Measurements from ENCODE around the gene ELAVL3.
"Not testable (repeated sequence)": the region's sequence is repeated elsewhere in the genome, so short reads cannot be mapped to it uniquely, and the experiment has no call there.

ELAVL3 gene

GRCh38 chr19:11458236-11458900, 22.5 kb downstream of the ELAVL3 start:
- no CpG with 5 or more reads among the region's 19 CpGs for WGBS (ENCODE audit: insufficient coverage, insufficient read length)
- Histone ChIP-seq H3K4me1 (ENCODE audit: control insufficient read depth, insufficient read depth, low read length) (0 out of 2 replicates have a peak, but pooled peaks cover 1% of the 10 kb centered on the region), H3K4me3 (ENCODE audit: low read length) (no peak overlapping the region), H3K36me3 (ENCODE audit: control insufficient read depth, insufficient read depth, low read length) (no peaks in the 10 kb centered on the region), H3K9me3 (ENCODE audit: control insufficient read depth, insufficient read depth, low read length) (no peaks in the 10 kb centered on the region), H3K27ac (ENCODE audit: low read length) (no peak overlapping the region), H3K27me3 (ENCODE audit: control insufficient read depth, insufficient read depth, low read length) (no peaks in the 10 kb centered on the region)
- DNase-seq (ENCODE audit: low read depth, low spot score): no peak

DNA sequence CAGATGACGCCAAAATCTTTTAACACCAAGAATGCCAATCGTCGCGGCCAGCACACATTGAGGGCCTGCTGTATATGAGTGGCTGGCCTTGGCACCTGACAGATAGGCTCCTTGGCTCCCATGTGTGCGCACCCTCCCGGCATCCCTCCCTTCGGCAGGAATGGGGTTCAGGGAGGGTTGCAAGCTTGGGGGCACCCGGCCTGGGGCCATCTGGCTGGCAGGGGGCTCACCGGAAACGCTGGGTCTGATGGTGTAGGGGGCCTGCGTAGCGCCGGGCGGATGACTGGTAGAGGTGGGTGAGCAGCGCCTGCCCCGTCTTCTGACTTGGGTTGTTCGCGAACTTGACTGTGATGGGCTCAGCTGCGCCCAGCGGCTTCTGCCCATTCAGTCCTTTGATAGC, 23.0 kb downstream of the ELAVL3 start:
- DNase-seq (ENCODE audit: low read depth, low spot score): no peak
- Histone ChIP-seq H3K27me3 (ENCODE audit: control insufficient read depth, insufficient read depth, low read length) (no peaks in the 10 kb centered on the region), H3K36me3 (ENCODE audit: control insufficient read depth, insufficient read depth, low read length) (no peaks in the 10 kb centered on the region), H3K9me3 (ENCODE audit: control insufficient read depth, insufficient read depth, low read length) (no peaks in the 10 kb centered on the region), H3K4me3 (ENCODE audit: low read length) (no peak overlapping the region), H3K4me1 (ENCODE audit: control insufficient read depth, insufficient read depth, low read length) (0 out of 2 replicates have a peak, but pooled peaks cover 1% of the 10 kb centered on the region), H3K27ac (ENCODE audit: low read length) (no peak overlapping the region)
- WGBS (ENCODE audit: insufficient coverage, insufficient read length): no CpG with 5 or more reads among the region's 20 CpGs

DNA sequence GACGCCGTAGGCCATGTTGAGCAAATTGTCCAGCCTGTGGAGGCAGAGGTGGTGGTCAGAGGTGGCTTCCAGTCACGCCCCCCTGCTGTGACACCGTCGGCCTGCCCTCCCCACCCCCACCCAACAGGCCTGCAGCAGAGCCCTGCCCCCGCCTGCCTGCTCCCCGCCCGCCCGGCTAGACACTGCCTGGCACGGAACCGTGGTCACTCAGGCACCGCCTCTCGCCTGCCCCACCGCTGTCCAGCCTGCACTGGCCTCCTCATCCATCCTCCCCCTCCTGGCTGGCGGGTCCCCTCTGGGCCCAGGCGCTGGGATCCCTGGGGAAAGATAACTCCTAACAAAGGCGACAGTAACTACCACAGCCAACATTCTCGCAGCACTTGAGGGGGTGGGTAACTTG, 23.7 kb downstream of the ELAVL3 start:
- Histone ChIP-seq H3K4me3 (ENCODE audit: low read length) (no peak overlapping the region), H3K9me3 (ENCODE audit: control insufficient read depth, insufficient read depth, low read length) (no peaks in the 10 kb centered on the region), H3K27me3 (ENCODE audit: control insufficient read depth, insufficient read depth, low read length) (no peaks in the 10 kb centered on the region), H3K27ac (ENCODE audit: low read length) (no peak overlapping the region), H3K4me1 (ENCODE audit: control insufficient read depth, insufficient read depth, low read length) (0 out of 2 replicates have a peak, but pooled peaks cover 1% of the 10 kb centered on the region), H3K36me3 (ENCODE audit: control insufficient read depth, insufficient read depth, low read length) (no peaks in the 10 kb centered on the region)
- no CpG with 5 or more reads among the region's 18 CpGs for WGBS (ENCODE audit: insufficient coverage, insufficient read length)
- no peak for DNase-seq (ENCODE audit: low read depth, low spot score)

DNA sequence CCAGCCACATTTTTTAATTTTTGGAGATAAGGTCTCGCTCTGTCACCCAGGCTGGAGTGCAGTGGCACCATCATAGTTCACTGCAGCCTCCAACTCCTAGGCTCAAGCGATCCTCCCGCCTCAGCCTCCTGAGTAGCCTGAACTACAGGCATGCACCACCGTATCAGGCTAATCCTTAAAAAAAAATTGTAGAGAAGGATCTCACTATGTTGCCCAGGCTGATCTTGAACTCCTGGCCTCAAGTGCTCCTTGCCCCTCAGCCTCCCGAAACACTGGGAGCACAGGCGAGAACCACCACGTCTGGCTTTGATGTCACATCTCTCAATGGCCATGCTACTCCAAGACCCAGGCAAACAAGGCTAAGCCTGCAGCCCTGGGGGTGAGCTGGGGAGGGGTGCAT, 24.2 kb downstream of the ELAVL3 start:
- H3K4me1 ChIP-seq (ENCODE audit: control insufficient read depth, insufficient read depth, low read length): peaks cover 1% of the 10 kb centered on the region; the same call in 1 of the 2 replicates
- no peak for DNase-seq (ENCODE audit: low read depth, low spot score)
- no peaks in the 10 kb centered on the region for H3K36me3 ChIP-seq (ENCODE audit: control insufficient read depth, insufficient read depth, low read length)
- H3K27me3 ChIP-seq (ENCODE audit: control insufficient read depth, insufficient read depth, low read length): no peaks in the 10 kb centered on the region
- no peak overlapping the region for H3K27ac ChIP-seq (ENCODE audit: low read length)
- no peaks in the 10 kb centered on the region for H3K9me3 ChIP-seq (ENCODE audit: control insufficient read depth, insufficient read depth, low read length)
- no peak overlapping the region for H3K4me3 ChIP-seq (ENCODE audit: low read length)
- WGBS (ENCODE audit: insufficient coverage, insufficient read length): no CpG with 5 or more reads among the region's 7 CpGs

DNA sequence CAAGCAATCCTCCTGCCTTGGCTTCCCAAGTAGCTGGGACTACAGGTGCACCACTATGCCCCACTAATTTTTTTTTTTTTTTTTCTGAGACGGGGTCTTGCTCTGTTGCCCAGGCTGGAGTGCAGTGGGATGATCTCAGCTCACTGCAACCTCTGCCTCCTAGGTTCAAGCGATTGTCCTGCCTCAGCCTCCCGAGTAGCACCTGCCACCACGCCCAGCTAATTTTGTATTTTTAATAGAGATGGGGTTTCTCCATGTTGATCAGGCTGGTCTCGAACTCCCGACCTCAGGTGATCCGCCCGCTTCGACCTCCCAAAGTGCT, 25.7 kb downstream of the ELAVL3 start:
- H3K4me1 ChIP-seq (ENCODE audit: control insufficient read depth, insufficient read depth, low read length); H3K27me3 ChIP-seq (ENCODE audit: control insufficient read depth, insufficient read depth, low read length); H3K27ac ChIP-seq (ENCODE audit: low read length); H3K9me3 ChIP-seq (ENCODE audit: control insufficient read depth, insufficient read depth, low read length); DNase-seq (ENCODE audit: low read depth, low spot score); H3K36me3 ChIP-seq (ENCODE audit: control insufficient read depth, insufficient read depth, low read length); H3K4me3 ChIP-seq (ENCODE audit: low read length): not testable (repeated sequence)
- no CpG with 5 or more reads among the region's 9 CpGs for WGBS (ENCODE audit: insufficient coverage, insufficient read length)

- H3K27ac ChIP-seq (ENCODE audit: low read length): no peak overlapping the region
- H3K36me3 ChIP-seq (ENCODE audit: control insufficient read depth, insufficient read depth, low read length): peaks cover 6% of the 10 kb centered on the region; the same call in 1 of the 2 replicates
- no peak overlapping the region for H3K4me3 ChIP-seq (ENCODE audit: low read length)
- DNase-seq (ENCODE audit: low read depth, low spot score): no peak
- no CpG with 5 or more reads among the region's 27 CpGs for WGBS (ENCODE audit: insufficient coverage, insufficient read length)
- H3K4me1 ChIP-seq (ENCODE audit: control insufficient read depth, insufficient read depth, low read length): peaks cover 1% of the 10 kb centered on the region; the same call in 1 of the 2 replicates
- no peaks in the 10 kb centered on the region for H3K27me3 ChIP-seq (ENCODE audit: control insufficient read depth, insufficient read depth, low read length)
- H3K9me3 ChIP-seq (ENCODE audit: control insufficient read depth, insufficient read depth, low read length): no peaks in the 10 kb centered on the region
These were observed 27.1 kb downstream of the ELAVL3 start for GRCh38 chr19:11453468-11454341.

DNA sequence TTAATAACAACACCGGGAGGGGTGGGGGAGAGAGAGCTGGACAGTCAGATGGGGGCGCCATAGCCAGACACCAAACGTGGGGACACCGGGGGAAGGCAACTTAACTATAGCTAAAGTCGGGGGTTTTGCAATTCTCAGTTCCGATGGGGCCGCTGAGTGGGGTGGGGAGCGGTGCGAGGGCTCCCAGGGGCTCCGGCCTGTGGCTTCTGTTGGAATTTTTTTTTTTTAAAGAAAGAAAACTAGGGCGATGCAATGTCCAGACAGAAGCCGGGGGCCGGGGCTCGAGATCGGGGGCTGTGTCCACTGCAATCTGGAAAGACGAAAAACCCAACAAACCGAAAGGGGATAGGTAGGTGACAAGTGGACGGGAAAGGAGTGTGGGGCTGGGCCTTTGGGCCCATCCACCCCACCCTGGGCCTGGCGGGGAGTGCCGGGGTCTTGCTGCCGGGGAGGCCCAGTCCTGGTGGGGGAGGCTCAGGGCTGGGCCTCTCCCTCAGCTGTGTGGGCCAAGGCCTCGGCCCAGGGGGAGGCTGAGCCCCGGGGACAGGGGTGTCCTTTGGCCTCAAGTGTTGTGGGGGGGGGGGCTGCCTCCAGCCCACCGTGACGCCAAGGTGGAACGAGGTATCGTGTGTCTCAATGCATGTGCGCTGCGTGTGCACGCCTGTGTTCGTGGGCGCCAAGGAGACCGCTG, 28.1 kb downstream of the ELAVL3 start:
- H3K27ac ChIP-seq (ENCODE audit: low read length): no peak overlapping the region
- H3K4me1 ChIP-seq (ENCODE audit: control insufficient read depth, insufficient read depth, low read length): peaks cover 1% of the 10 kb centered on the region; the same call in 1 of the 2 replicates
- no CpG with 5 or more reads among the region's 33 CpGs for WGBS (ENCODE audit: insufficient coverage, insufficient read length)
- no peak for DNase-seq (ENCODE audit: low read depth, low spot score)
- H3K9me3 ChIP-seq (ENCODE audit: control insufficient read depth, insufficient read depth, low read length): no peaks in the 10 kb centered on the region
- H3K4me3 ChIP-seq (ENCODE audit: low read length): no peak overlapping the region
- H3K27me3 ChIP-seq (ENCODE audit: control insufficient read depth, insufficient read depth, low read length): no peaks in the 10 kb centered on the region
- H3K36me3 ChIP-seq (ENCODE audit: control insufficient read depth, insufficient read depth, low read length): peaks cover 16% of the 10 kb centered on the region

- no CpG with 5 or more reads among the region's 25 CpGs for WGBS (ENCODE audit: insufficient coverage, insufficient read length)
- Histone ChIP-seq H3K9me3 (ENCODE audit: control insufficient read depth, insufficient read depth, low read length) (no peaks in the 10 kb centered on the region), H3K36me3 (ENCODE audit: control insufficient read depth, insufficient read depth, low read length) (peaks cover 23% of the 10 kb centered on the region), H3K27me3 (ENCODE audit: control insufficient read depth, insufficient read depth, low read length) (no peaks in the 10 kb centered on the region), H3K27ac (ENCODE audit: low read length) (no peak overlapping the region), H3K4me1 (ENCODE audit: control insufficient read depth, insufficient read depth, low read length) (no peaks in the 10 kb centered on the region; the same call in 1 of the 2 replicates), H3K4me3 (ENCODE audit: low read length) (no peak overlapping the region)
- DNase-seq (ENCODE audit: low read depth, low spot score): no peak
These were observed 28.8 kb downstream of the ELAVL3 start for GRCh38 chr19:11451871-11452619.

- H3K27ac ChIP-seq (ENCODE audit: low read length): no peak overlapping the region
These were observed 29.4 kb downstream of the ELAVL3 start for GRCh38 chr19:11451327-11451870.

More at GRCh38 chr19:11451327-11451870, 29.4 kb downstream of the ELAVL3 start:
- Histone ChIP-seq H3K27me3 (ENCODE audit: control insufficient read depth, insufficient read depth, low read length) (no peaks in the 10 kb centered on the region), H3K4me3 (ENCODE audit: low read length) (no peak overlapping the region), H3K4me1 (ENCODE audit: control insufficient read depth, insufficient read depth, low read length) (no peaks in the 10 kb centered on the region; the same call in 1 of the 2 replicates), H3K9me3 (ENCODE audit: control insufficient read depth, insufficient read depth, low read length) (no peaks in the 10 kb centered on the region), H3K36me3 (ENCODE audit: control insufficient read depth, insufficient read depth, low read length) (peaks cover 25% of the 10 kb centered on the region)
- no CpG with 5 or more reads among the region's 13 CpGs for WGBS (ENCODE audit: insufficient coverage, insufficient read length)
- no peak for DNase-seq (ENCODE audit: low read depth, low spot score)
